CD4-positive, alpha-beta T cell treated with Interferon gamma for 1 hour (primary cell): ENCODE results near the gene NAA11.
"Not testable (repeated sequence)": the region's sequence is repeated elsewhere in the genome, so short reads cannot be mapped to it uniquely, and the experiment has no call there.

ENCODE experiments used
- DNase-seq: peaks from one replicate; pipeline ENCODE4 v3.0.0-alpha.2; 2020

The NAA11 gene

GRCh38 chr4:79308137-79308536 lies 17.7 kb downstream of the NAA11 start:
- no peak for DNase-seq

- DNase-seq: no peak
Observed at GRCh38 chr4:79306795-79307194, 19.1 kb downstream of the NAA11 start.

GRCh38 chr4:79300280-79300679 lies 25.6 kb downstream of the NAA11 start:
- DNase-seq: no peak

GRCh38 chr4:79298484-79298883 lies 27.4 kb downstream of the NAA11 start:
- DNase-seq: no peak

GRCh38 chr4:79298027-79298426 lies 27.8 kb downstream of the NAA11 start:
- DNase-seq: no peak

- no peak for DNase-seq
Observed at GRCh38 chr4:79297479-79297878, 28.4 kb downstream of the NAA11 start.

- DNase-seq: no peak
Observed at GRCh38 chr4:79296768-79297428, 29.0 kb downstream of the NAA11 start.

GRCh38 chr4:79295086-79295485 lies 30.8 kb downstream of the NAA11 start:
- no peak for DNase-seq

- no peak for DNase-seq
Observed at GRCh38 chr4:79294064-79294463, 31.8 kb downstream of the NAA11 start.

GRCh38 chr4:79292008-79292407 lies 33.9 kb downstream of the NAA11 start:
- DNase-seq: no peak

GRCh38 chr4:79290376-79290775 lies 35.5 kb downstream of the NAA11 start:
- DNase-seq: no peak

GRCh38 chr4:79288185-79288584 lies 37.7 kb downstream of the NAA11 start:
- DNase-seq: no peak

GRCh38 chr4:79287718-79288117 lies 38.1 kb downstream of the NAA11 start:
- no peak for DNase-seq

GRCh38 chr4:79287076-79287475 lies 38.8 kb downstream of the NAA11 start:
- no peak for DNase-seq

GRCh38 chr4:79281566-79282359 lies 44.1 kb downstream of the NAA11 start:
- DNase-seq: no peak

GRCh38 chr4:79277467-79277866 lies 48.4 kb downstream of the NAA11 start:
- not testable (repeated sequence) for DNase-seq

- DNase-seq: no peak
Observed at GRCh38 chr4:79273915-79274314, 51.9 kb downstream of the NAA11 start.

GRCh38 chr4:79272761-79273160 lies 53.1 kb downstream of the NAA11 start:
- DNase-seq: no peak

- no peak for DNase-seq
Observed at GRCh38 chr4:79272126-79272525, 53.7 kb downstream of the NAA11 start.

- no peak for DNase-seq
Observed at GRCh38 chr4:79267671-79268070, 58.2 kb downstream of the NAA11 start.
